Fibroblast of pulmonary artery (primary cell): ENCODE results near the gene CACNA1E.

Experiments
- DNase-seq: peaks from one replicate; pipeline ENCODE4 v3.0.0-alpha.2; 2010; ENCODE audit warnings: low read depth
- H3K4me3 ChIP-seq: replicated peaks from 2 replicates; pipeline ENCODE4 v1.5.1; 2011; ENCODE audit warnings: low read depth, mild to moderate bottlenecking, control low read depth, low read length, moderate library complexity
- CTCF ChIP-seq: IDR thresholded peaks from 2 replicates; pipeline ENCODE4 v1.5.1; 2011; ENCODE audit warnings: mild to moderate bottlenecking, control low read depth, low read length, inconsistent platforms; ENCODE audit errors: missing control alignments

CACNA1E gene

DNA sequence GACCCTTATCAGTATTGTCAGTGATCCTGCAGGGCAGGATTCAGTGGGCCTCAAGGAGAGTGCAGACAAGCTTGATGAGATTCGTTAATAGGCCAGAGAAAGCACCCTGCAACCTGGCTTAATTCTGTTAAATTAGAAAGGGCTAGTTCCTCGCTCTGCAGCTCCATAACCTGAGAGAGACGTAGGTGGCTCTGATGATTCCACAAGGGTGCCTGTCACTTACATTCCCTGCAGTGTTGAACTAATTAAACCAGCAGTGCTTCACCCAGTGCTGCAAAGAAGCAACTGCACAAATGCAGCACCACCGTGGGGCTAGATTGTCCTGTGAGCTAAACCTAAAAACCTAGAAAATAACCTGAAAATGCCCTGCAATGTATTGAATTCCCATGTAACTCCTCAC lies 270.8 kb downstream of the CACNA1E start:
- no peak for DNase-seq
- no peak for TF ChIP-seq CTCF
- H3K4me3 ChIP-seq: no peak overlapping the region

DNA sequence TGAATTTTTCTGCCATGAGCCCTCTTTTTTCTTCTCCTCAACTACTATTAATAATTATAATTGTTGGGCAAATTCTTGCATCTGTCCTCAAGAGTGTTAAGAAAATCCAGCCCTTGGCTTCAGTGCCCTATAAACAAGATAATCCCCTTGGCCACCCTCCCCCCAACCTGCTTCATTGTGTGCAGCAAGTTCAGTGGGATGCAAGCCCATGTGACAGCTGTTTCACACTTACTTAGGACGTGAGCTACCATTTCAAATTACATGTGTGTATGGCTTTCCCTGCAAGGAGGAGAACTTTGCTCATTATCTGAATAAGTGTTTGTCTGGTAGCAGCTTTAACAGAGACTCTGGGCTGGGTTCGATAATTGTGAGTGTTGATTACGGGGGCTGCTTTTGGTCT lies 276.2 kb downstream of the CACNA1E start:
- H3K4me3 ChIP-seq: no peak overlapping the region
- no peak for DNase-seq
- no peak for TF ChIP-seq CTCF

DNA sequence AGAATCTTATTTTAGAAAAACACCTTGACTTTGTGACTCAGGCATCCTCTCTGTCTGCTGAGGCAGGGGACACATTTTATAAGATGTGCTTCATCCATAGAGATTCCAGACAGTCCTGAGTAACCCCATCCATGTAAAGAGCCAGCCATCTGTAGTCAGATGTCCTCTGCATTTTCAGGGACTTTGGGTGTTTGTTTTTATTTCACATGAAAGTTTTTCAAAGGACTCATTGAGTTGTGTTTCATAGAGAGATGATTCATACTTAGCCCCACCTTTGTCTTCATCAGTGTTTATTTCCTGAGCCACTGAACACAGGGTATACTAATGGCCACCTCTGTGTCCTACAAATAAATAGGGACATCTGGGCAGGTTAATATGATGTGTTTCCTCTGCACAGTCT lies 280.4 kb downstream of the CACNA1E start:
- no peak overlapping the region for H3K4me3 ChIP-seq
- no peak for TF ChIP-seq CTCF
- no peak for DNase-seq

DNA sequence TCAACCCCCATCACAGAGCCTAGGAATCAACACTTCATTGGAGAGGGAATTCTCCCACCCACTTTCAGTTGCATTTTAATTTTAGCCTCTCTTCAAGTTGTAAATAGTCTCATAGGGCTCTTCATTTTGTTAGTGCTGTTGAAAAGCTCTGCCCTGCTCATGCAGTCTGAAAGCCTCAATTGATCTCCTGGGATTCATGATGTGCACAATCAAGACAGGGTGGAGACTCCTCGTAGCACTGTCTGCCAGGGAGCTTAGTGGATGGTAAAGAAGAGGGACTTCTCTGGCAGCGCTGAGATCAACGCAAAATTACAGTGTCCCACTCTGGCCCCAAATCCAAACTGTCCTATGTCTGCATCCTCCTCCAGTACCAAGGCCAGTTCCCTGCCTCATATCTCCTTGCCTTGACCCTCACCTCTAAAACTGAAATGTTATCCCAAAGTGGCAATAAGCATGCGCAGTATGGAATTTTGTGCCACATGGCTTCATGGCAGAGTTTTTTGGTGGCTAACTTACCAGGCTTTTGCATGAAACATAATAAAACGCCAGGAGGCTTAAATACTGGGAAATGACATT lies 282.2 kb downstream of the CACNA1E start:
- no peak for TF ChIP-seq CTCF
- DNase-seq: no peak
- H3K4me3 ChIP-seq: no peak overlapping the region

DNA sequence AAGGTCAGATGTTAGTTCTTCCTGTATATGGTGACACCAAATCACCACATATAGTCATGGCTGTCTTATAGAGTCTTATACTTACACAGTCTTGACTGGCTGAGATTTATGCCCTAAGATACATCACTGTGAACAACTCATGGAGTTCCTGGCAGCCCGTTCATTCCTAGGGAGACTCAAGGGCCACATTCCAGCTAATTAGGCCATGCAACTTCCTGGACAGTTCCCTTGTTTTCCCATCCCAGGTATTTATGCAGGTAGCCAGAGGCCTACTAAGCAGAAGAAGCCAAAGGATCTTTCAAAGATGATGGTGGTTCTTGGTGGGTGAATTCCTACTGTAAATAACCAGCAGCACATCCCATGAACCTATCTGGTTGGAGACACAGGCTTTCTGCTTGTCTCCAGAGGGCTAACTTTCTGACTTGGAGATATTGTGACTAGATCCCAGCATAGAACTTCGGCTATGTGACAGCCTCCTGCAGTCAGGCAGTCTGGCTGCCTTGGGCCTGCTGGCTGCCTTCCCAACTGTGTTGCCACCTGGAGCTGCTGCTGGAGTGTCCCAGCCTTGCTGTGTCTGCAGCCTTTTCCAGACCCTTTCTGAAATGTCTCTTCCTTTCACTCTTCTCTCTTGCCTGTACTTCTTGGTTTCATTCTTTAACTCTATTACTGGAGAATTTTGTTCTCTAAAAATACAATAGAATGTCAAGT lies 283.8 kb downstream of the CACNA1E start:
- no peak for TF ChIP-seq CTCF
- no peak overlapping the region for H3K4me3 ChIP-seq
- no peak for DNase-seq

DNA sequence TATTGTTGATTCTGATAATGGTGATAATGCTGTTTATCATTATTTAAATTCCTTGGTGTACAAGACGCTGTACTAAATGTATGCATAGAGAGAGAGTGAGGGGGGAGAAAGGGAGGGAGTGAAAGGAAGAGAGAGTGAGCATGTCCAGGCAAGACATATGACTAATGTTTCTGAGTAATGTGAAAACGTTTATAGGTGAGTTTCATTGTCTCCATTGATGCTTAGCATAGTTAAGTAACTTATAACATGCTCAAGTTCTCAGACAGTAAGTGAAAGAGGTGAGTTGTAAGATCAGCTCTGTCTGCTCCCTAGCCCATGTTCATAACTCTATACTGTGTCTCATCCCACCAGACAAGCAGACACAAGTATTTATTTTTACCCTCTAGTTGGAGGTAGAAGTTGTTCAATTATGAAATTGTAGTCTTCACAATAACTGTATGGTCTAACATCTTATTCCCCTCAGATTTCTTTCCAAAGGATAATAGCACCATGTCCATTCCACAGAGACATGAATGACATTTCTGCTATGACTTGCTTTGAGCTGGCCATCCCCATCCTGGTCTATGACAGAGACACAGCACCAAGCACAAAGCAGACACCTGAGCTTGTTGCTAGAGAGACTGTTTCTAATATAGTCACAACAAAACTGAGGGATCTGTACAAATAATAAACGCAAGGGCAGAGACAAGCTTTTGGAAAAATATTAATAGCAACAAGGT lies 285.1 kb downstream of the CACNA1E start:
- DNase-seq: no peak
- H3K4me3 ChIP-seq: no peak overlapping the region
- no peak for TF ChIP-seq CTCF

DNA sequence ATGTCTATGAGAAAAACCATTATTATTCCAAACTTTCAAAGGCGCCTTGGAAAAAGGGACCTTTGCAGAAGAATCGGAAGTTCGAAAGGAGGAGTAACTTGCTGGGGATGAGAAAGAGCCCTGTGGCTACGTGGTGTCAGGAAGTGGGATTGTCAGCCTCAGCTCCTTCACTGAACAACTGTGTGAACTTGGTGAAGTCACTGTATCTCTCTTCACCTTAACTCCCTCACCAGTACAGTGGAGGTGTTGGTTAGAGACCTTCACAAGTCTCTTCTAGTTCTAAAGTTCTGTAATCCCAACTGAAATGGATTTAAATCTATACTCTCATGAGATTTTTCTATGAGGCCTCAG lies 285.6 kb downstream of the CACNA1E start:
- no peak for DNase-seq
- H3K4me3 ChIP-seq: no peak overlapping the region
- no peak for TF ChIP-seq CTCF
